Measurements from ENCODE around the gene MCF2L.

MCF2L gene

DNA sequence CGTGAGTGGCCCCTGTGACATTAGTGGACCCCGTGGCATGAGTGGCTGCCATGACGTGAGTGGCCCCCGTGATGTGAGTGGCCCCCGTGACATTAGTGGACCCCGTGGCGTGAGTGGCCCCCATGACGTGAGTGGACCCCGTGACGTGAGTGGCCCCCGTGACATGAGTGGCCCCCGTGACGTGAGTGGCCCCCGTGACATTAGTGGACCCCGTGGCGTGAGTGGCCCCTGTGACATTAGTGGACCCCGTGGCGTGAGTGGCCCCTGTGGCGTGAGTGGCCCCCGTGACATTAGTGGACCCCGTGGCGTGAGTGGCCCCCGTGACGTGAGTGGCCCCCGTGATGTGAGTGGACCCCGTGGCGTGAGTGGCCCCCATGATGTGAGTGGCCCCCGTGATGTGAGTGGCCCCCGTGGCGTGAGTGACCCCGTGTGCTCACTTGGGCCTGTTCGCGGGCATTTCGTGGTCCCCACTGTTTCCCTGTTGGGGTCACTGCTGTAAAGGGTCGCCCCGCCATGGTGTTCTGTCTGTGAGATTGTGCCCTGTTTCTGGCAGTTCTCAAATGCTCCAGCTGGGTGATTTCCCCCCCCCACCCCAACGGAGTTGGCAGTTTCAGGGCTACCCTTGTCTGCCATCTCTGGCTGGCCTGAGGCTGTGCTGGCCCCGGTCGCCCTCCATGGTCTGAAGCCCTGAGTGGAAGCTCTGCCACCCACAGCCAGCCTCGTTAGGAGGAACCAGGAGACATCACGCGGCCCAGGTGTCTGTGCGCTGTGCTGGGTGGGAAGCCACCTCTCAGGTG, 64.2 kb downstream of the MCF2L start:
- DNase-seq, result peak; percentile 42

DNA sequence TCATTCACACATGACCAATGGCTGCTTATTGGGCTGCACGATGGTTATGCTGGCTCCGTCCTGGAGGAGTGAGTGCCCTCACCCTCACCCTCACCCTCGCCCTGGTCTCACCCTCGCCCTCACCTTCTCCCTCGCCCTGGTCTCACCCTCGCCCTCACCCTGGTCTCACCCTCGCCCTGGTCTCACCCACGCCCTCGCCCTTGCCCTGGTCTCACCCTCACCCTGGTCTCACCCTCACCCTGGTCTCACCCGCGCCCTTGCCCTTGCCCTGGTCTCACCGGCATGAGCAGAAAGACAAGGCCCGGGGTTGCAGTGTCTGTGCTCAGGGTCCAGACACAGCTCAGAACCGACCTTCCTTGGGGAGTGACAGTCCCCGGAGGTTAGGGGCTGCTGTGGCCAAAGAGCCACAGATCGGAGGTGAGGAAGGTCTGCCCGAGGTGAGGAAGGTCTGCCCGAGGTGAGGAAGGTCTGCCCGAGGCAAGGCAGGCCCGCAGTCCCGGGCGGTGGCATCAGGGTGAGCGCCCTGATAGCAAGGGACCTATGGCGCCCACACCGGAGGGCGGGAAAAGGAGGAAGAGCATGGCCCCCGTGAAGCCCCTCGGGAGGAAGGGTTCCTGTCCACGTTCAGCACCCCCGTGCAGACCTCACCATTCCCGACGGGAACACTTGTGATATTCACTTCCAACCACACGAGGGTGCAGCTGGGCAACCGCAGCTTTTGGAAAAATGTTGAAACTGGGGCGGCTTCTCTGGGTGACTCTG, 65.6 kb downstream of the MCF2L start:
- DNase-seq, result peak; percentile 79

DNA sequence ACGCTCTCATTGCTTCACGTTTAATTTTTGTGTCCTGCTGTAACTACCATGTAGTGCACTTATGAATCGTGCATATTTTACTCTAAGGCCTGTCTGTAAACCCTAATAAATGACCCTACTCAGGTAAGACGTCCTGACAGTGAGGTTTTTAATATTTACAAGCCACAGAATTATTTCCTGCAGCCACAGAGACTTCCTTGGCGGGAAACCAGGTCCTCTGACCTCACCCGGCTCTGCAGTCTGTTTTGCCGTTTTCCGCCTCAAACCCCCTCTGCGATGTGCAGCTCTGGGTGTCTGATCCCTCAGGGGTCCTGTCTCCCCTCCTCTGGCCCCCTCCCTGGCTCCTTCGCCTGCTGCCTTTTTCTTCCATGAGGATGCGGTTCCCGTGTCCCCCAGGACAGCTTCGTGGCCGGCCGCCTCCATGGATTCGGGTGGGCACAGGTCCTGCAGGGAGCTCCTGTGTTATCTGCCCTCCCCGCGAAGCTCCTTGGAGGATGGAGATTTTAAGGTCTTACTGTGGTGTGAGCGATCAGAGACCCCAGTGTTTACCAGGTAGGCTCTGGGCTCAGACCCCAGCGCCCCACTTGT, 66.3 kb downstream of the MCF2L start:
- DNase-seq, result no peak

DNA sequence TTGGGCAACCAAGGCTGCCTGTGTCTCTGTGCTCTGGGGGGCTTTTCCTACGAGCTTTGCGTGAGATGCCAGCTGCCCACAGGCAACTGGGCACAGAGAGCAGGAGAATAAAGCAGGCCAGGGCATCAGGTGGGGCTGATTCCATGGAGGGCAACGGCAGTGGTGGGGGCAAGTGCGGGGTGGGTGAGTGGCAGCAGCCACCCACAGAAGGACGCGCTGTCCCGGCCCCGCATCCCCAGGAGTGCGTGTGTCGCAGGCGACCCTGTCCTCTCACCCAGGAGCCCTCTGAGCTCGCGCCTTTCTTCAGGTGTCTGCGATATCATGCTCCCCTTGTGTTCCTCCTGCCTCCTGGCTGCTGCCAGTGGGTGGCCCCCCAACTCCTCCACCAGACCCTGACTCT, 67.4 kb downstream of the MCF2L start:
- no peak for DNase-seq

DNA sequence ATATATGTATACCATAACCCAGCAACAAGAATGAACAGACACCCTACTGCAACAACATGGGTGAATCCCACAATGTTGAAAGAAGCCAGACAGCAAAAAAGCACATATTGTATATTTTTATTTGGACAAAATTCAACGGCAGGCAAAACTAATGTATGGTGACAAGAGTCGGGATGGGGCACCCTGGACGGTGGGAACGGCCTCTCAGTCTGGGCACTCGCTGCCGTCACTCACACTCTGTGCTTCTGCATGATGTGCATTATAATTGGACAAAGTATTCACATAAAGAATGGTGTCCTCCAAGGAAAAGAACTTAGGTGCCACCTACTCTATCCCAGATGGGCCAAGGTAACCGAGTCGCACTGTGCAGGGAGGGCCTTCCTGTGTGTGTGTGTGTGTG, 71.0 kb downstream of the MCF2L start:
- DNase-seq, result no peak

DNA sequence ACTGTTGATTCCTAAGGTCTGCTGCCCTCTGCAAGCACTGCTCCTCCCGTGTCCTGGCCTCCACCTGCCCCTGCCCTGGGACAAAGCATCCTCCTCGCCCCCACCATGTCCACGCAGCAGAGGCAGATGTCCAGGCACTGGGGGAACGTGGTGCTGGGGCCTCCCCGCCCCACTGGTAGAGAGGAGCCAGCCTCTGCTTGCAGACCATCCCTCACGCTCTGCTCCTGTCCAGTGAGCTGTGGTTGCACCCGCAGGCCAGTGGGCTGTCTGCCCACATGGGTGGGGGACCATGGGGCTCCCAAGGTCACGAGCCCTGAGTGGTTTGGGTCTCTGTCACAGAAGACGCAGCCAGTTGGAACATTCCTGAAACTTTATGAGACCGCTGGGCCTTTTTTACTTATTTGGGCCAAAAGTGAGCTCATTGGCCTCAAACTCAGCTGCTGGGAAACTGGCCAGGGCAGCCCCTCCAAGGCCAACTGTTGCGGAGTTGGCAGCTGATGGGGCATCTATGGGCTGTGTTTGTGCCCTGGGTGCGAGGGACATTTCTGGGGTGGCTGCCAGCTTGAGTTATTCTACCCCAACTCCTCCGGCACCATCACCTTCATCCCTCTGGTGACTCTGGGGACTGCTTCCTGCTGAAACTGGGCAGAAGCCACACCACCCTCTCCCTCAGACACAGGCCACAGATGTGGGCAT, 71.7 kb downstream of the MCF2L start:
- DNase-seq, result no peak

DNA sequence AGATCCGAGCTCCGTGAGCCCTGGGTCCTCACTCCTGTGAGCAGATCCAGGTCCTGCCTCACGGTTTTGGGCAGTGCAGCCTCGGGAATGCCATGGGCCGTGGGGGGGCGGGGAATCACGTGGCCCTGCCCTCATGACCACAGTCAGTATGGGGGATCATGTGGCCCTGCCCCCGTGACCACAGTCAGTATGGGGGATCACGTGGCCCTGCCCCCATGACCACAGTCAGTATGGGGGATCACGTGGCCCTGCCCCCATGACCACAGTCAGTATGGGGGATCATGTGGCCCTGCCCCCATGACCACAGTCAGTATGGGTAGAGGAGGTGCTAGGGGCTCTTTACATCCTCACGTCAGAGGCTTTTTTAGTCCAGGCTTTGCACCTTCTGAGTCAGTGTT, 72.3 kb downstream of the MCF2L start:
- DNase-seq, result no peak

DNA sequence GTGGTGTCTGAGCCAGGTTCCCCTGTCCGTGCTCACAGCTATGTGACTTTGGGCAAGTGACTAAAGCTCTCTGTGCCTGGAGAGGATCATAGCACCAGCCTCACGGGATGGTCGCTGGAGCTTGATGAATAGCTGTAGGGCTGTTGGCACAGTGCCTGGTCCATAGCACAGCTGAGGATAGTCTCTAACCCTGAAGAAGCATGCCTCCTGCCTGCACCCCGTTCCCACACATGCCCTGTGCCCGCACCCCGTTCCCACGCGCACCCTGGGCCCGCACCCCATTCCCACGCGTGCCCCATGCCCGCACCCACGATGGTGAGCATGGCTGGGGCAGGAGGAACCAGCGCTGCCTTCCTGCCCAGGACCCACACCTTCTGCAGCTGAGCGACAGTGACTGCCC, 72.9 kb downstream of the MCF2L start:
- no peak for DNase-seq

DNA sequence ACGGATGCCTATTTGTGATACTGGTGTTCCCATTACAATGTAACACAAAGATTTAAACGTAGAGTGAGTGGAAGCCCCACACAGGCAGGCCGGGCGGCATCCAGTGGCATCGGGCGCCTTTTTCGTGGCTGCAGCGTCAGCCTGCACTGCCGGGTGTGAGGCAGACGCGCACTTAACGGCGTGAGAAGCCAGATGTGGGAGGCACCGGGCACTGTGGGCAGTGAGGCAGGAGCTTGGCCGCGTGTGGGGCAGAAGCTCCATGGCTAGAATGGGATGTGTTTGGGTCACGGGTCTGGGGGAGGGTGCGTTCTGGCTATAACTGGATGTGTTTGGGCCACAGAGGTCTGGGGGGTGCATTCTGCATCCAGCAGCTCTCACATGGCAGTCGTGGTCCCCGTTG, 73.4 kb downstream of the MCF2L start:
- no peak for DNase-seq

DNA sequence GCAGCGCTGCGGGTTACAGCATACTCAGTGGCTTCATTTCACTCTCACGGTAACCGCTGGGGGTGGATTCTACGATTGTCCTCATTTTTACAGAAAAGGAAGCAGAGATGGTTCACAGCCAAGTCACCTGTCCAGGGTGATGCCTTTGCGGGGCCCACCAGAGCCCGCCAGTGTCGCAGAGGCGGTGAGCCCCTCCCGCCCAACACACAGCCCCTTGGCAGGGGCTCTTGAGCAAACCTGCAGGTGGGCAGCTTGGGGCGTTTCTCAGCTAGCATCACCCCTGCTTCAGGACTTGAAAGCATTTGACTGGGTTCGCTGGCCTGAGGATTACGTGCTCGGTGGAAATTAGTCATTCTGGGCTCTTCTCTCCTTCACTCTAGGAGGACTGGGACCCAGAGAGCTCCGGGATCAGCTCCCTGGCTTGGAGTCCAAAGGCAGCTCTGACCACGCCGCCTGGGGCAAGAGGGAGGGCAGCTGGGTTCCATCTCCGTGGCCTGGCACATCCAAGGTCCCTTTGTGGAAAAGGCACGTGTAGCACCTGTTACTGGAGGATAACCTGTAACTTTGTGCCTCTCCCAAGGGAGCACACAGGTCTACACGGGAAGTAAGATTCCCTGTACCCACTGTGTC, 74.1 kb downstream of the MCF2L start:
- no peak for DNase-seq

DNA sequence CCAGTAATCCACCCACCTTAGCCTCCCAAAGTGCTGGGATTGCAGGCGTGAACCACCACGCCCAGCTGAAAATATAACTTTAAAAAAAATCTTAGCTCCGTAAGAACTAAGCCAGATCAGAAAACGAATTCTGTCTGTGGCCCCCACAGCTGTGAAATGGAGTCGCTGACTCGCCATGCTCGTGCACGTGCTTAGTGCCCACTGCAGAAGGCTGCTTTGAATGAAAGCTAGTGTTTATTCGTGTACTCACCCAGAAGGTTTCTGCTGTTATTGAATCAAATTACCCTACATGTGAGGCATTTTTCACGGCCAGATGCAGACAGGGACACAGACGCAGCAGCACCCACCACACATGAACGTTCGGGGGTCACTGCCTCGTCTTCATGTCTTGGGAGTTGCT, 74.9 kb downstream of the MCF2L start:
- no peak for DNase-seq

DNA sequence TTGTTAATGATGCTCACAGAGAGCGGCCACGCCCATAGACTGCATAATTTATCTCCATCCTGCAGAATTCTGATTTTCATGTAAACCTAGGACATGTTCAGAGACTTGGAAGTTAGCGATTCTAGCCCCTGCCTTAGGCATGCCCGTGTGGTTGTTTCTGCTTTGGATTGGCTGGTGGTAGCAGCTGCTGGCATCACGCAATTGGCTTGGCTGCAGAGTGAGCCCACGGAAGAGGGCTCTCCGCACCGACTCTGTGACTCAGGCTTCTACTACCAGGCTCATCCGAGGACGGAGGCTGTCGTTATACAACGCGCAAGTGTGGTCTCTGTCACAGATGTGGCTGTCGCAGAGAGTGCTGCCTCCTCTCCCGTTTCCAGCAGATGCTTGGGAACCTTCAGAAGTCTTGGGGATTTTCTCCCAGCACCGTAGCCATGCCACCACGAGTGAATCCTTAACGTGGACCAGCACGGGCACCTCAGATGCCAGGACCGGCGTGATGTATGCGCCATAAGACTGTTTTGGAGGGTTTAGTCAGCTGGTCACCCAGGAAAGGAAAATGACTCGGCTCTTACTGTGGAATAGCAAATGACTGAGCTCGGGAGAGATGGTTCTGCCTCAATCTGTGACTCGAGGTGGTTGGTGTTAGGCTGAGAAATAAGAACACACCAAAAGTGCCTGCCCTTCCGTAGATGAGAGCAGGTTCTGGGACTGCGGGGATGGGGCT, 75.5 kb downstream of the MCF2L start:
- DNase-seq, result no peak

DNA sequence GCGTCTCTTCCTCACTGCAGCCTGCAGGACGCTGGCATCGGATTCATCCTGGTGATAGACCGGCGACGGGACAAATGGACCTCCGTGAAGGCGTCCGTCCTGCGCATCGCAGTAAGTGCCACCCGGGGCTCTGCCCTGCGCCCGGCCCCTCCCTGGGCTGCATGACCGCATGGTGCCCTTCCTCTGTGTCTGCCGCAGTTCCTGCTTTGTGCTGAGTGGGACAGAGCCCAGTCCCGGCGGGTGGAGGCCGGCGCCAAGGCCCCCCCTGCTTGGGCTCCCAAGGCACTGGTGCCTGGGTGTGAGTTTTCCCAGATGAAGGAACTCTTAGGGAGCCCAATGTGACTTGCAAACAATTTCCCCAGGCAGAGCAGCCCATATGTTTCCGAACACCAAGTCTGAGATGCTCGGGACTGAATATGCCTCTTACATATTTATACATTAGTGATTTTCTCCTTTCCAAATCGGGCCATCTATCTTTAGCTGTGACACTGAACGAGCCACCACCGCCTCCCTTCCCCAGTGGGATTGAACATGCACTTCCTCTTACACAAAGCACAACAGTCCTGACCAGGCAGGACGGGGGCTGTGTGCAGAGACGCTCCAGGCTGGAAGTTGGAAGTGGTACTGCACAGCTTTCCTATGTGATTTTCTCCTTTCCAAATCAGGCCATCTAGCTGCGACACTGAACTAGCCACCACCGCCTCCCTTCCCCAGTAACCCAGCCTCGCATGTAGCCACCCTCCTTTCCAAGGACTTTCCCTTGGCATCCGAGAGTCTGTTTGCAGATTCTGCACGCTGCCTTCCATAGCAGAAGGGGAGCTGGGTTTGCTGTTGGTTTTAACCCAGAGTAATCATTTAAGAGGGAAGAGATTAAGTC, 76.5 kb downstream of the MCF2L start:
- no peak for DNase-seq

DNA sequence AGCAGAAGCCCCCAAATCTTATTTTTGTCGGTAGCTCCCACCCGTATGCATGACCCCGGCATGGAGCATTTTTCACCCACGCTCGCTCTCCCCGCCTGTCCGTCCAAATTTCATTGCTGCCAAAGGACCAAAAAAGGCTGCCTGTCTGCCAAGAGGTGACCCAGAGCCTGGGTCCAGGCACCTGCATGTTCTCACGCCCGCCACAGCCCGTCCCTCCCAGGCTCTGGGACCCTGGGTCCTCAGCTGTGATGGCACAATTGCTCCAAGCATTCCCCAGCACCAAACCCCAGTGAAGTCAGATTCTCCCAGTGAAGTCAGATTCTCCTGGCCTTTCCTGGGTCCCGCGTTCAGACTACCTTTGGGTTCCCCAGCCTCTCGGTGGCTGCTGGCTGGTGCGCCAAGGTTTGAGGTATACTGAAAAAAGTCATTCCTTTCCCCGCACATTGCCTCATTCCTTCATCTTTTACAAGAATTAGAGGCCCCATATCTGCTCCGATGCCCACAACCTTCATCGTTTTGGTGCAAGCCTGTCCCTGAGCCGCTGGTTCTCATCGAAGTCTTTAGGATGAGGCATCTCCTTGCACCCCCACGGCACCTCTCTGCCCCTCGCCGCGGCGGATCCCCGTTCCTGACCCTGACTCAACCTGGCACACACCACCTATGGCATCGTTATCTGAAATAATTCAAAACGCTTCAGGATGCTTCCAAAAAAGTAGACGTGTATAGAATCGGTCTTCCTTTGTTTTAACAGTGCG, 77.3 kb downstream of the MCF2L start:
- DNase-seq, result no peak

DNA sequence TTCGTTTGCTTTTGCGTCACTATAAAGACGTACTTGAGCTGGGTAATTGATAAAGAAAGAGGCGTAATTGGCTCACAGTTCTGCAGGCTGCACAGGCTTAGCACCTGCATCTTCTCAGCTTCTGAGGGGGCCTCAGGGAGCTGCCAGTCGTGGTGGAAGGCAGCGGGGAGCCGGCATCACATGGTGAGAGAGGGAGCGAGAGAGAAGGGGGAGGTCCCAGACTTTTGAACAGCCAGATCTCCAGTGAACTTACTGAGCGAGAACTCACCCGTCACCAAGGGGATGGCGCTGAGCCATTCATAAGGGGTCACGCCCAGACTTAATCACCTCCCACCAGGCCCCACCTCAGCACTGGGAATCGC, 77.8 kb downstream of the MCF2L start:
- DNase-seq, result no peak

DNA sequence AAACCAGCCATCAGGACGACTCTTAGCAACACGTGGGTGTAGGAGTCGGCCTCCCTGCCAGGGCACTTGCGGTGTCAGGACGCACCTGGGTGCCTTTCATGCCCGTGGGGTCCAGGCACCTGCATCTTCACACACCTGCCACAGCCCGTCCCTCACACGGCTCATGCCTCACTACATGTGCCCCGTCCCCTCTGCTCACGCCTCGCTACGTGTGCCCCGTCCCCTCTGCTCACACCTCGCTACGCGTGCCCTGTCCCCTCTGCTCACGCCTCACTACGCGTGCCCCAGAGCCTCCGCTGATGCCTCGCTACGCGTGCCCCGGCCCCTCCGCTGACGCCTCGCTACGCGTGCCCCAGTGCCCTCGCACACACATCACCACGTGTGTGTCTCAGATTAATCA, 78.6 kb downstream of the MCF2L start:
- DNase-seq, result no peak

DNA sequence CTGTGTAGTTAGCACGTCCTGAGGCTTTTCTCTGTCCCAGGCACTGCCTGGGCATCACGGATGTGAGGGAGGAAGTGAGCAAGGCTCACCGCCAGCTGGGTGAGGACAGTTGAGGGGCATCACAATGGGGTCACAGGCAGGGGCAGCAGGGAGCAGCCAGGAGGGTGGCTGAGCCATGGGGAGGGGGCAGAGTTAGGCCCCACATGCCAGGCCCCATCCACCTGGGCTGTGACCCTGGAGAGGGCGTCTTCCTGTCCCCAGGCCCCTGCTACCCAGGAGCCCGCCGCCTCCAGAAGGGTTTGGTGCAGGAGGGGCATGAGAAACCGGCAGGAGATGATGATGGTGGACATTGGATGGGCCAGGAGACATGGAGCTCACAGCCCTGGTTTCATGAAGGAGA, 79.8 kb downstream of the MCF2L start:
- no peak for DNase-seq

DNA sequence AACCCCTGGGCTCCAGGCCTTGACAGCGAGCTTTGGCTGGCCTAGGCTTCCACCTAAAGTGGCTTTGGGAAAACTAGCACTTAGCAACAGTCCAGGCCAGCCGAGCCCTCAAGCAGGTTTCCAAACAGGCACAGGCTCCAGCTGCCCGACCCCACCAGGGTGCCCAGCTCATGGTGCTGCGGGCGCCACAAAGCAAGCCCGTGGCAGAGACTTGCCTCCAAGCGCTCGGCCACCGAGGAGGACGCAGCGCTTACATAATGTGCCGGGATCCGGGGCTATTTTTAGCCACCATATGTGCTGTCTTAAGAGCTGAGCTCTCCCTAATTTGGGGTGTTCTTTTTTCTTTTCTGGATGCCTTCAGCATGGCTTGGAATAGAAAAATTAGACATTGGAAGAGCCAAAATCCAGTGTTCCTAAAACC, 80.5 kb downstream of the MCF2L start:
- DNase-seq, result no peak

DNA sequence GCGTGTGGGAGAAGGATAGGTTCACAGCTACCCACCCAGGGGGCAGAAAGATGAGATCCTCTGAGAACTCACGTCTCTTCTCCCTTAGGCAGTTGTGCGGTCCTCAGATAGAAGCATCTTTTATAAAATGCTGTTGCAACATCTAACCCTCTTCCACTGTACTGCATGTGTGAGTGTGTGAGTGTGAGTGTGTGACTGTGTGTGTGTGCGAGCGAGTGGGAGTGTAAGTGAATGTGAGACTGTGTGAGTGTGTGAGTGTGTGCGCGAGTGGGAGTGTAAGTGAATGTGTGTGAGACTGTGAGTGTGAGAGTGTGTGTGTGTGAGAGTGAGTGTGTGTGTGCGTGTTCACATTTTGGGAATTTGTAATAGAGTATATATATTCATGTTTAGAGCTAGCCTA, 81.0 kb downstream of the MCF2L start:
- DNase-seq, result no peak

DNA sequence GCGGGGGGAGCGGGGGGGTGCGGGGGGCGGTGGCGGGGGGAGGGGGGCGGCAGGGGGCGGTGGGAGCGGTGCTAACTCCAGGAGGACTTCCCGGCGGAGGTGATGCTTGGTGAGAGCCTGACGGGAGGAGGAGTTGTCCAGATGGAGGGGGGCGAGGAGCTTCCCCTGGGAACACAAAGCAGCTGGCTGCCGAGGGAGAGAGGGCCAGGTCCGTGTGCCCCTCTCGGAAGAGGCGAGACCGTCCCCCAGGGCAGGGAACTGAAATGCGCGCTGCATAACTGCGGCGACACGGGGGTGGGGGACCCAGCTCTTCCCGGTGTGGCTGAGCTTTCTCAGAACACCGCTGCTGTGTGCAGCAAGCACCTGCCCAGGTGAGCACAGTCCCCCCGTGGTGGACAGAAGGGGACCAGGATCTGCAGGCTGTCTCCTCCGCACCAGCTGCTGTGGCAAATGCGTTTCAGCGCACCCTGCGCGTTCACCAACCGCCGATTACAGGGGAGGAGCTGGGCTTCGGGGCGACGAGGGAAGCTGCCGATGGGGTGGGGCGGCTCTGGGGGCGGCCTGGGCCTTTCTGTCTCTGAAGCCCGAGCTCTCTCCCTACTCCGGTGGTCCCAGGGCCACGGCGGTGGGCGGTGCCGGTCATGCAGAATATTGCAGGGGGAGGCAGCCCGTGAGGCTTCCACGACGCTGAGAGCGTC, 81.9 kb downstream of the MCF2L start:
- peak; percentile 63 for DNase-seq

Data from eye (tissue), 1 donor.